GM12878 (cell line): ENCODE results near the gene ZCCHC8. TPM values are rescaled to one million over a fixed set of nuclear protein-coding genes. Genes with fewer than 3 reads are reported as not detected.

ENCODE experiments used
- ATAC-seq: fragments of 200-7000 bp; cut with Tn5 transposase; 3 replicates; pipeline ENCODE4 v1.9.1; 2020; ENCODE audit warnings: mild to moderate bottlenecking, moderate library complexity
- Bru-seq: library from RNA; stranded (reverse); fragments of 400-500 nt; gene quantifications from one replicate; lab custom pipeline; 2021; lab: Mats Ljungman, UMichigan
- BruChase-seq, 2 experiments: library from RNA; stranded (reverse); fragments of 400-500 nt; gene quantifications; one replicate each; lab custom pipeline; 2021; lab: Mats Ljungman, UMichigan
- BruUV-seq: library from RNA; stranded (reverse); fragments of 400-500 nt; replicated peaks from 2 replicates; lab custom pipeline; 2021; lab: Mats Ljungman, UMichigan
- CTCF ChIA-PET: fragments of 300-600 bp; sonication (Branson Sonifier 250); formaldehyde crosslinking; extraction: SDS; loops from one replicate; lab custom pipeline; 2021; ENCODE audit warnings: inconsistent platforms; lab: Yijun Ruan, JAX
- POLR2A ChIA-PET: fragments of 350-600 bp; formaldehyde crosslinking; extraction: SDS; loops from one replicate; lab custom pipeline; 2021; ENCODE audit warnings: inconsistent platforms; lab: Charles Lee
- RAD21 ChIA-PET: fragments of 300-600 bp; sonication (Branson Sonifier 250); formaldehyde crosslinking; loops from one replicate; lab custom pipeline; 2023; ENCODE audit warnings: antibody characterized with exemption; ENCODE audit not compliant: unreplicated experiment; lab: Charles Lee
- SMC1A ChIA-PET: fragments of 300-600 bp; sonication (Branson Sonifier 250); formaldehyde crosslinking; loops from one replicate; lab custom pipeline; 2023; ENCODE audit not compliant: unreplicated experiment, uncharacterized antibody; lab: Charles Lee
- DNase-seq: peaks from one replicate; pipeline ENCODE4 v3.0.0-alpha.2; 2011; ENCODE audit warnings: low read depth, low spot score
- FAIRE-seq: peaks from 3 replicates; lab custom pipeline; 2011; peaks lifted over from hg19 to GRCh38; lab: Jason Lieb, UNC
- H2AFZ ChIP-seq: 2 replicates; pipeline ENCODE4 v1.6.0; 2011; ENCODE audit warnings: low read depth, low read length, control low read depth; ENCODE audit not compliant: control insufficient read depth
- H3K27ac ChIP-seq: 2 replicates; pipeline ENCODE4 v1.5.1; 2011; ENCODE audit warnings: control low read depth; ENCODE audit not compliant: control insufficient read depth, insufficient read depth
- H3K27me3 ChIP-seq, 2 experiments: replicated peaks in 1 of 2; 2 replicates each; pipeline versions ENCODE4 v1.6.0 to v1.6.1; 2011; ENCODE audit warnings: low read length in 1 of 2; ENCODE audit not compliant: control insufficient read depth in 2 of 2, insufficient read depth in 2 of 2
- H3K36me3 ChIP-seq, 2 experiments: 2 replicates each; pipeline ENCODE4 v1.5.1; 2011; ENCODE audit warnings: low read length in 1 of 2; ENCODE audit not compliant: control insufficient read depth in 2 of 2, insufficient read depth in 2 of 2
- H3K4me1 ChIP-seq: 2 replicates; pipeline ENCODE4 v1.6.1; 2011; ENCODE audit warnings: mild to moderate bottlenecking, low read length, moderate library complexity, mixed read lengths; ENCODE audit not compliant: control insufficient read depth, insufficient read depth
- H3K4me2 ChIP-seq: 2 replicates; pipeline ENCODE4 v1.6.0; 2011; ENCODE audit warnings: control low read depth; ENCODE audit not compliant: control insufficient read depth, insufficient read depth
- H3K4me3 ChIP-seq: fragments of 200-600 bp; sonication (generic); 2 replicates; pipeline ENCODE4 v1.5.1; 2016
- H3K79me2 ChIP-seq: 2 replicates; pipeline ENCODE4 v1.6.0; 2011; ENCODE audit warnings: low read length; ENCODE audit not compliant: control insufficient read depth, insufficient read depth
- H3K9ac ChIP-seq: 2 replicates; pipeline ENCODE4 v1.8.0; 2011; ENCODE audit warnings: low read length, control low read depth, mixed read lengths; ENCODE audit not compliant: control insufficient read depth, insufficient read depth
- H3K9me3 ChIP-seq: replicated peaks from 3 replicates; pipeline ENCODE4 v1.5.1; 2011; ENCODE audit warnings: mild to moderate bottlenecking, low read length; ENCODE audit not compliant: control insufficient read depth, insufficient read depth
- H4K20me1 ChIP-seq: 2 replicates; pipeline ENCODE4 v1.6.0; 2011; ENCODE audit not compliant: control insufficient read depth, insufficient read depth
- BHLHE40 ChIP-seq, 2 experiments: fragments of 450-650 bp in 1 of 2; IDR thresholded peaks; 2 replicates each; pipeline ENCODE4 v1.6.1; 2011 to 2017; ENCODE audit warnings: low read depth in 2 of 2, borderline replicate concordance in 1 of 2, improper control_type of control experiment in 1 of 2, low read length in 1 of 2, mild to moderate bottlenecking in 1 of 2
- BMI1 ChIP-seq: fragments of 450-650 bp; IDR thresholded peaks from 2 replicates; pipeline ENCODE4 v1.6.1; 2016; ENCODE audit warnings: mild to moderate bottlenecking, moderate library complexity, borderline replicate concordance
- CHD1 ChIP-seq: IDR thresholded peaks from 2 replicates; pipeline ENCODE4 v1.6.1; 2012; ENCODE audit warnings: low read depth, low read length, improper control_type of control experiment
- CREM ChIP-seq: IDR thresholded peaks from 2 replicates; pipeline ENCODE4 v1.6.1; 2014; ENCODE audit warnings: antibody characterized with exemption, low read depth
- DPF2 ChIP-seq: fragments of 450-650 bp; IDR thresholded peaks from 2 replicates; pipeline ENCODE4 v1.6.1; 2017; ENCODE audit warnings: mild to moderate bottlenecking
- KAT2A ChIP-seq: conservative IDR thresholded peaks from 2 replicates; pipeline ENCODE4 v1.6.1; 2011; ENCODE audit warnings: low read depth, low read length; ENCODE audit not compliant: control insufficient read depth
- NR2F1 ChIP-seq: fragments of 450-650 bp; conservative IDR thresholded peaks from 2 replicates; pipeline ENCODE4 v1.6.1; 2017; ENCODE audit warnings: mild to moderate bottlenecking
- SKIL ChIP-seq: fragments of 450-650 bp; IDR thresholded peaks from 2 replicates; pipeline ENCODE4 v1.6.1; 2017; ENCODE audit warnings: mild to moderate bottlenecking, low read depth, inconsistent platforms; ENCODE audit not compliant: poor library complexity, severe bottlenecking
- SMAD1 ChIP-seq: fragments of 450-650 bp; IDR thresholded peaks from 2 replicates; pipeline ENCODE4 v1.6.1; 2018; ENCODE audit warnings: mild to moderate bottlenecking, low read depth; ENCODE audit not compliant: partially characterized antibody
- ZNF217 ChIP-seq: fragments of 450-650 bp; IDR thresholded peaks from 2 replicates; pipeline ENCODE4 v1.6.1; 2017; ENCODE audit warnings: antibody characterized with exemption, mild to moderate bottlenecking
- WGBS: methylation state at CpG from one replicate; pipeline ENCODE4 v1.1.6; 2016; ENCODE audit warnings: low lambda C conversion rate; ENCODE audit not compliant: insufficient replicate concordance, insufficient coverage; ENCODE audit errors: missing lambda C conversion rate; 5-methylcytosine and 5-hydroxymethylcytosine counted together
- in situ Hi-C: fragments of 300-500 bp; cut with MboI; formaldehyde crosslinking; loops from 9 replicates; pipeline ENCODE4 v1.14.3; 2018; ENCODE audit warnings: mixed read lengths
- intact Hi-C: fragments of 100-400 bp; cut with micrococcal nuclease; formaldehyde crosslinking; loops from one replicate; pipeline ENCODE4 v1.14.2; 2022; ENCODE audit not compliant: unreplicated experiment
- long read RNA-seq, 2 experiments: library from polyadenylated mRNA; unstranded; transcript quantifications; one replicate each; pipeline ENCODE4 v2.0.0, GENCODE V29; 2019 to 2020
- polyA minus RNA-seq, 3 experiments: library from RNA; depleted of rRNA, polyadenylated mRNA; stranded (reverse); fragments of >200 nt; gene quantifications; 2 replicates each; pipeline ENCODE4 v1.2.3, GENCODE V29; 2011
- polyA plus RNA-seq, 11 experiments: library from polyadenylated mRNA; depleted of rRNA in 4 of 11; unstranded in 6 of 11; stranded (reverse) in 5 of 11; fragments of >200 nt; fragmentation: Nextera tagmentation in 4 of 11; fragmentation: Illumina TruSeq in 1 of 11; extraction: Ambion mirVana in 4 of 11; extraction: Trizol in 1 of 11; gene quantifications; 1 replicate in 1 of 11; 2 replicates in 10 of 11; pipeline versions ENCODE4 v1.2.1 to v1.2.3, GENCODE V29; 2011 to 2016; ENCODE audit warnings: inconsistent platforms in 2 of 11, missing spikeins in 2 of 11, low read depth in 1 of 11
- total RNA-seq, 4 experiments: library from RNA; depleted of rRNA in 3 of 4; stranded (reverse); fragments of >200 nt in 3 of 4; fragmentation: Illumina TruSeq in 1 of 4; extraction: Trizol in 1 of 4; gene quantifications; 2 replicates each; pipeline versions ENCODE4 v1.2.1 to v1.2.3, GENCODE V29; 2013 to 2021
- TF ChIP-seq, protein P1 (sequence below): fragments of 450-650 bp; IDR thresholded peaks from 2 replicates; pipeline ENCODE4 v1.6.1; 2017; ENCODE audit warnings: low read depth, mild to moderate bottlenecking, moderate library complexity
- TF ChIP-seq, protein P2 (sequence below): fragments of 450-650 bp; IDR thresholded peaks from 2 replicates; pipeline ENCODE4 v1.6.1; 2016; ENCODE audit warnings: mild to moderate bottlenecking

Gene ZCCHC8
- 92.1 and 101 TPM in 2 replicates for total RNA-seq (2013; cell fraction: nucleolus; rRNA removed)
- total RNA-seq (2014; rRNA removed) (23.6 and 25.1 TPM in 2 replicates), total RNA-seq (2014; rRNA removed; fragmentation: Illumina TruSeq; extraction: Trizol) (28.9 and 30.3 TPM in 2 replicates), total RNA-seq (2021) (20.6 and 22.2 TPM in 2 replicates), polyA plus RNA-seq (2011; rRNA removed) (26.2 and 36.2 TPM in 2 replicates), polyA plus RNA-seq (2014; fragmentation: Illumina TruSeq; extraction: Trizol) (34.8 and 46.5 TPM in 2 replicates), polyA plus RNA-seq (2014; fragmentation: Nextera tagmentation; extraction: Ambion mirVana) (1 to 10 TPM; 8.8 to 9.4 TPM), polyA plus RNA-seq (2014; rRNA removed) (21.1 and 21.8 TPM in 2 replicates), polyA plus RNA-seq (2016; fragmentation: Nextera tagmentation; extraction: Ambion mirVana) (10 to 100 TPM; 16.9 to 18.7 TPM), polyA minus RNA-seq (2011; rRNA and poly(A)+ RNA removed) (17.3 and 20.3 TPM in 2 replicates), Bru-seq, nascent RNA (percentile 87 among the genes with signal in this experiment), BruChase-seq, experiment 1, labeled RNA remaining after a 6-hour chase (percentile 91 among the genes with signal in this experiment), BruChase-seq, experiment 2, labeled RNA remaining after a 2-hour chase (percentile 93 among the genes with signal in this experiment)
- polyA plus RNA-seq (2011; ENCODE audit: low read depth) = 10.1 TPM
- 19.7 and 20.7 TPM in 2 replicates for polyA plus RNA-seq (2011; cell fraction: cytosol; rRNA removed)
- polyA plus RNA-seq (2011; cell fraction: nucleus; rRNA removed) = 37.9 and 38.8 TPM in 2 replicates
- polyA plus RNA-seq (2012) = 15.6 and 19.7 TPM in 2 replicates
- 7.4 and 8.8 TPM in 2 replicates for polyA minus RNA-seq (2011; cell fraction: cytosol; rRNA and poly(A)+ RNA removed)
- 10.2 and 13.4 TPM in 2 replicates for polyA minus RNA-seq (2011; cell fraction: nucleus; rRNA and poly(A)+ RNA removed)
- long read RNA-seq, experiment 1, transcript ZCCHC8-210 (14 exons, 2,955 nt) = major isoform, 10 of 10 reads
- long read RNA-seq, experiment 1, partial matches to known transcripts = 0 of 10 reads
- long read RNA-seq, experiment 1, other reads (novel, unspliced or antisense) = 0 of 10 reads
- long read RNA-seq, experiment 2, transcript ZCCHC8-210 (14 exons, 2,955 nt) = major isoform, 14 of 19 reads
- long read RNA-seq, experiment 2, partial matches to known transcripts = 3 of 19 reads
- long read RNA-seq, experiment 2, other reads (novel, unspliced or antisense) = 2 of 19 reads

GRCh38 chr12:122500685-122501488 lies at the start of gene ZCCHC8:
TSS of gene ZCCHC8 (minus strand) at chr12:122500932. CDS start at chr12:122500840, 92 bp downstream.
- Histone ChIP-seq H3K4me3 (peak within 1 kb of the TSS; percentile 96), H3K79me2 (peaks cover 42% of the 10 kb centered on the region), H3K27ac (peak within 1 kb of the TSS; percentile 98), H3K4me2 (peak within 1 kb of the TSS; percentile 87), H2AFZ (peak within 1 kb of the TSS; percentile 94), H3K36me3 (peaks cover 8 to 22% of the 10 kb centered on the region in 2 experiments), H3K27me3 (no peaks in the 10 kb centered on the region), H3K9ac (peak within 1 kb of the TSS; percentile 99), H3K9me3 (no peaks in the 10 kb centered on the region), H4K20me1 (no peaks in the 10 kb centered on the region), H3K4me1 (peaks cover 10% of the 10 kb centered on the region)
- ATAC-seq = peak; percentile 95
- no TSS peak for BruUV-seq
- CTCF ChIA-PET = interaction anchor here (0.5 to 2.6 kb wide), 17 partner anchors 10 to 808 kb away, joined by 3 to 16 read pairs (median 4); partner anchors contain the start of genes DENR, KNTC1 and RSRC2
- POLR2A ChIA-PET = interaction anchor here (0.5 to 6.0 kb wide), 23 partner anchors 11 to 980 kb away, joined by 3 to 160 read pairs (median 3); partner anchors contain the start of genes KNTC1, RSRC2 and VPS33A
- intact Hi-C loops (loop anchor here (2.0 kb wide), 1 partner anchor 26 kb away; the partner anchor contains the start of genes KNTC1 and RSRC2), in situ Hi-C loops (no loop called here)
- peak; percentile 93 for FAIRE-seq
- RAD21 ChIA-PET = interaction anchor here (0.6 to 6.4 kb wide), 17 partner anchors 9 to 389 kb away, joined by 3 to 49 read pairs (median 4); partner anchors contain the start of genes DENR, KNTC1 and RSRC2
- WGBS = under 1% methylated on average over 52 of the region's 52 CpGs
- SMC1A ChIA-PET = interaction anchor here (0.5 to 6.2 kb wide), 23 partner anchors 9 to 699 kb away, joined by 3 to 39 read pairs (median 5); partner anchors contain the start of genes KNTC1 and RSRC2
- DNase-seq = peak; percentile 95
- TF ChIP-seq, protein P1, sequence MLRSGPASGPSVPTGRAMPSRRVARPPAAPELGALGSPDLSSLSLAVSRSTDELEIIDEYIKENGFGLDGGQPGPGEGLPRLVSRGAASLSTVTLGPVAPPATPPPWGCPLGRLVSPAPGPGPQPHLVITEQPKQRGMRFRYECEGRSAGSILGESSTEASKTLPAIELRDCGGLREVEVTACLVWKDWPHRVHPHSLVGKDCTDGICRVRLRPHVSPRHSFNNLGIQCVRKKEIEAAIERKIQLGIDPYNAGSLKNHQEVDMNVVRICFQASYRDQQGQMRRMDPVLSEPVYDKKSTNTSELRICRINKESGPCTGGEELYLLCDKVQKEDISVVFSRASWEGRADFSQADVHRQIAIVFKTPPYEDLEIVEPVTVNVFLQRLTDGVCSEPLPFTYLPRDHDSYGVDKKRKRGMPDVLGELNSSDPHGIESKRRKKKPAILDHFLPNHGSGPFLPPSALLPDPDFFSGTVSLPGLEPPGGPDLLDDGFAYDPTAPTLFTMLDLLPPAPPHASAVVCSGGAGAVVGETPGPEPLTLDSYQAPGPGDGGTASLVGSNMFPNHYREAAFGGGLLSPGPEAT = peak; percentile 80
- peak; percentile 94; the same call in 1 of the 2 replicates for TF ChIP-seq CREM
- no peak; the same call in 1 of the 2 replicates for TF ChIP-seq NR2F1
- no peak; the same call in 1 of the 2 replicates for TF ChIP-seq DPF2
- TF ChIP-seq SKIL = peak; percentile 63
- TF ChIP-seq, protein P2, sequence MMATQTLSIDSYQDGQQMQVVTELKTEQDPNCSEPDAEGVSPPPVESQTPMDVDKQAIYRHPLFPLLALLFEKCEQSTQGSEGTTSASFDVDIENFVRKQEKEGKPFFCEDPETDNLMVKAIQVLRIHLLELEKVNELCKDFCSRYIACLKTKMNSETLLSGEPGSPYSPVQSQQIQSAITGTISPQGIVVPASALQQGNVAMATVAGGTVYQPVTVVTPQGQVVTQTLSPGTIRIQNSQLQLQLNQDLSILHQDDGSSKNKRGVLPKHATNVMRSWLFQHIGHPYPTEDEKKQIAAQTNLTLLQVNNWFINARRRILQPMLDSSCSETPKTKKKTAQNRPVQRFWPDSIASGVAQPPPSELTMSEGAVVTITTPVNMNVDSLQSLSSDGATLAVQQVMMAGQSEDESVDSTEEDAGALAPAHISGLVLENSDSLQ = peak; percentile 61; the same call in 1 of the 2 replicates
- TF ChIP-seq CHD1 = no peak
- TF ChIP-seq KAT2A = no peak
- peak; percentile 66 to 87; a peak in 3 of 4 replicates for TF ChIP-seq BHLHE40 (IDR thresholded peaks at IDR 0.05; ENCODE audit: borderline replicate concordance in 1 of 2, low read depth in 2 of 2, low read length in 1 of 2)
- no peak for TF ChIP-seq ZNF217
- no peak for TF ChIP-seq BMI1
- TF ChIP-seq SMAD1 = peak; percentile 43
